Measurements from ENCODE around the gene SPINDOC. TPM values are rescaled to one million over a fixed set of nuclear protein-coding genes. Genes with fewer than 3 reads are reported as not detected.
A peak's percentile ranks its signal among the peaks of the same experiment; 100 is the strongest.

SPINDOC gene
- total RNA-seq, 1 donor = 17.7 TPM

DNA sequence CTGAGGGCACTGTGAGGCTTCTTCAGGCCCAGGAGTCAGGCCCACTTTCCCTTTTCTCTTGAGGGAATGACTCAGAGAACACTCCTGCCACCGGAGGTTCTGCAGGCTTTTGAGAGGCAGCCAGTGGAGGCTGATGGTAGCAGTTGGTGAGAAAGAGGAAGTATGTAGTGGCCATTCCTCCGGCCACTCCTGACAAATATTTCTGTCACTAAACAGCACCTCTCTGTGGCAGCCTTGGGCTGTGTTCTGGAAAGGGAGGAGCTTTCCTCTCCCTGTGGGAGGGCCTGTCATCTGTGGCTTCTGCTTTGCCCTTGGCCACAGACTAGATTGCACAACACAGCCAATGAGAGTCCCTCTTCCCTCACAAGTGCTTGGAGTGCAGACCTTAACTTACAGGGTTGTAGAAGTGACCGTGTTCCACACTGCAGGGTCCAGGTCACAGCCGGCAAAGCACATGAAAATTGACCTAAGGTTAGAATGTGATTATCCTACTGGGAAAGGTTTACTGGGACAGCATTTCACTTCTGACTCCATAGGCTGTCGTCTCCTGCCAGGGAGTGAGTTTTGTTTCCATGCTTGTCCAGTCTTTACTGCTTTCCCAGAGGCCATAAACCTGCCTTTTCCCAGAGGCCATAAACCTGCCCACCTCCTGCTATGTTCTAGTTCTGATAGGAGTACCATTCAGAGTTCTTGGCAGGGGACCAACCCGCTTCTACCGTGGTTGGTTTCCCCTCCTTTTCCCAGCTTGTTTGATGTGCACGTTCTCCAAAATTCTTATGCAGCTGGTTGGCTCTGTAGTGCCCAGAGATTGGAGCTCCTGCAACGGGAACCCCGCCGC is 58.9 kb downstream of the SPINDOC start:
- H3K36me3 ChIP-seq (ENCODE audit: insufficient read depth, low read length) = no peaks in the 10 kb centered on the region
- peak overlapping the region; percentile 64 for H3K4me2 ChIP-seq (ENCODE audit: insufficient read depth, low read length)

GRCh38 chr11:63872800-63873197 is 59.5 kb downstream of the SPINDOC start:
- Histone ChIP-seq H3K27ac (ENCODE audit: low read depth, low read length) (no peak overlapping the region), H3K9me3 (ENCODE audit: low read depth, low read length) (no peaks in the 10 kb centered on the region), H4K20me1 (ENCODE audit: insufficient read depth, low read length) (peaks cover 74% of the 10 kb centered on the region), H2AFZ (ENCODE audit: low read length) (no peak overlapping the region), H3K4me1 (ENCODE audit: insufficient read depth, low read length) (peaks cover 36% of the 10 kb centered on the region), H3K4me3 (ENCODE audit: insufficient read depth, low read length) (no peak overlapping the region), H3K36me3 (ENCODE audit: insufficient read depth, low read length) (no peaks in the 10 kb centered on the region), H3K27me3 (ENCODE audit: insufficient read depth, low read length) (no peaks in the 10 kb centered on the region), H3K4me2 (ENCODE audit: insufficient read depth, low read length) (no peak overlapping the region), H3K79me2 (ENCODE audit: insufficient read depth, low read length) (peaks cover 89% of the 10 kb centered on the region)
- DNase-seq (ENCODE audit: insufficient read length, low spot score, missing footprints) = no peak
- TF ChIP-seq CTCF (IDR thresholded peaks at IDR 0.05; ENCODE audit: extremely low read depth, low read depth, low read length) = no peak

More for the DNA sequence above, 58.9 kb downstream of the SPINDOC start:
- DNase-seq (ENCODE audit: insufficient read length, low spot score, missing footprints) = peak; percentile 87
- H3K4me3 ChIP-seq (ENCODE audit: insufficient read depth, low read length) = no peak overlapping the region
- peak overlapping the region; percentile 8 for H3K27ac ChIP-seq (ENCODE audit: low read depth, low read length)
- peaks cover 71% of the 10 kb centered on the region for H4K20me1 ChIP-seq (ENCODE audit: insufficient read depth, low read length)
- H3K27me3 ChIP-seq (ENCODE audit: insufficient read depth, low read length) = no peaks in the 10 kb centered on the region
- no peak overlapping the region for H2AFZ ChIP-seq (ENCODE audit: low read length)
- H3K9me3 ChIP-seq (ENCODE audit: low read depth, low read length) = no peaks in the 10 kb centered on the region
- peaks cover 36% of the 10 kb centered on the region for H3K4me1 ChIP-seq (ENCODE audit: insufficient read depth, low read length)
- H3K79me2 ChIP-seq (ENCODE audit: insufficient read depth, low read length) = peaks cover 89% of the 10 kb centered on the region
- TF ChIP-seq CTCF (IDR thresholded peaks at IDR 0.05; ENCODE audit: extremely low read depth, low read depth, low read length) = peak; percentile 59

- TF ChIP-seq CTCF (IDR thresholded peaks at IDR 0.05; ENCODE audit: extremely low read depth, low read depth, low read length) = no peak
- Histone ChIP-seq H4K20me1 (ENCODE audit: insufficient read depth, low read length) (peaks cover 76% of the 10 kb centered on the region), H3K9me3 (ENCODE audit: low read depth, low read length) (no peaks in the 10 kb centered on the region)
Observed at GRCh38 chr11:63873311-63873710, 60.1 kb downstream of the SPINDOC start.

GRCh38 chr11:63874511-63874910 is 61.3 kb downstream of the SPINDOC start:
- no peak overlapping the region for H2AFZ ChIP-seq (ENCODE audit: low read length)
- peaks cover 75% of the 10 kb centered on the region for H4K20me1 ChIP-seq (ENCODE audit: insufficient read depth, low read length)
- H3K27me3 ChIP-seq (ENCODE audit: insufficient read depth, low read length) = no peaks in the 10 kb centered on the region
- no peaks in the 10 kb centered on the region for H3K36me3 ChIP-seq (ENCODE audit: insufficient read depth, low read length)
- no peak for DNase-seq (ENCODE audit: insufficient read length, low spot score, missing footprints)
- peaks cover 41% of the 10 kb centered on the region for H3K4me1 ChIP-seq (ENCODE audit: insufficient read depth, low read length)
- H3K9me3 ChIP-seq (ENCODE audit: low read depth, low read length) = no peaks in the 10 kb centered on the region
- H3K79me2 ChIP-seq (ENCODE audit: insufficient read depth, low read length) = peaks cover 86% of the 10 kb centered on the region
- TF ChIP-seq CTCF (IDR thresholded peaks at IDR 0.05; ENCODE audit: extremely low read depth, low read depth, low read length) = no peak
- H3K27ac ChIP-seq (ENCODE audit: low read depth, low read length) = no peak overlapping the region
- H3K4me2 ChIP-seq (ENCODE audit: insufficient read depth, low read length) = no peak overlapping the region
- no peak overlapping the region for H3K4me3 ChIP-seq (ENCODE audit: insufficient read depth, low read length)

More at GRCh38 chr11:63873311-63873710, 60.1 kb downstream of the SPINDOC start:
- no peaks in the 10 kb centered on the region for H3K36me3 ChIP-seq (ENCODE audit: insufficient read depth, low read length)
- peaks cover 36% of the 10 kb centered on the region for H3K4me1 ChIP-seq (ENCODE audit: insufficient read depth, low read length)
- no peak overlapping the region for H3K27ac ChIP-seq (ENCODE audit: low read depth, low read length)
- no peak for DNase-seq (ENCODE audit: insufficient read length, low spot score, missing footprints)
- no peaks in the 10 kb centered on the region for H3K27me3 ChIP-seq (ENCODE audit: insufficient read depth, low read length)
- H3K79me2 ChIP-seq (ENCODE audit: insufficient read depth, low read length) = peaks cover 88% of the 10 kb centered on the region
- no peak overlapping the region for H3K4me2 ChIP-seq (ENCODE audit: insufficient read depth, low read length)
- no peak overlapping the region for H2AFZ ChIP-seq (ENCODE audit: low read length)
- no peak overlapping the region for H3K4me3 ChIP-seq (ENCODE audit: insufficient read depth, low read length)

Data from osteoblast (primary cell).